H1 (cell line): ENCODE results near the gene MTMR8. TPM values are rescaled to one million over a fixed set of nuclear protein-coding genes. Genes with fewer than 3 reads are reported as not detected.

Source experiments
- CTCF ChIA-PET: fragments of 300-600 bp; sonication (Branson Sonifier 250); formaldehyde crosslinking; loops from one replicate; lab custom pipeline; 2021; ENCODE audit not compliant: partially characterized antibody; lab: Charles Lee
- POLR2A ChIA-PET: fragments of 300-600 bp; sonication (Branson Sonifier 250); formaldehyde crosslinking; loops from one replicate; lab custom pipeline; 2021; ENCODE audit warnings: inconsistent platforms; ENCODE audit not compliant: partially characterized antibody; lab: Charles Lee
- DNase-seq, 2 experiments: peaks; one replicate each; pipeline versions ENCODE4 v3.0.0 to v3.0.0-alpha.2; 2010 to 2022; ENCODE audit warnings: low spot score in 2 of 2, low read depth in 1 of 2, mixed read lengths in 1 of 2
- FAIRE-seq: peaks from 2 replicates; lab custom pipeline; 2011; peaks lifted over from hg19 to GRCh38; lab: Jason Lieb, UNC
- H2AFZ ChIP-seq: 2 replicates; pipeline ENCODE4 v1.8.1; 2012; ENCODE audit warnings: low read length, inconsistent platforms
- H2AK5ac ChIP-seq: 2 replicates; pipeline ENCODE4 v1.6.1; 2013; ENCODE audit warnings: low read depth, low read length
- H2BK120ac ChIP-seq: replicated peaks from 2 replicates; pipeline ENCODE3; 2013; ENCODE audit warnings: low read depth, low read length, inconsistent platforms
- H2BK12ac ChIP-seq: 2 replicates; pipeline ENCODE4 v1.6.1; 2013; ENCODE audit warnings: low read depth, low read length
- H2BK15ac ChIP-seq: 2 replicates; pipeline ENCODE4 v1.6.1; 2013; ENCODE audit warnings: low read length
- H2BK20ac ChIP-seq: 2 replicates; pipeline ENCODE4 v1.6.1; 2013; ENCODE audit warnings: low read length
- H2BK5ac ChIP-seq: 2 replicates; pipeline ENCODE4 v1.6.1; 2013; ENCODE audit warnings: low read depth, low read length
- H3K14ac ChIP-seq: 2 replicates; pipeline ENCODE4 v1.6.1; 2013; ENCODE audit warnings: inconsistent platforms; ENCODE audit not compliant: insufficient read length
- H3K18ac ChIP-seq: 2 replicates; pipeline ENCODE4 v1.6.1; 2013; ENCODE audit warnings: low read length; ENCODE audit errors: extremely low read depth
- H3K23ac ChIP-seq: 2 replicates; pipeline ENCODE4 v1.6.1; 2013; ENCODE audit warnings: inconsistent platforms; ENCODE audit not compliant: insufficient read length
- H3K23me2 ChIP-seq: 2 replicates; pipeline ENCODE4 v1.6.1; 2013; ENCODE audit warnings: low read depth, low read length
- H3K27ac ChIP-seq: 2 replicates; pipeline ENCODE4 v1.6.1; 2011; ENCODE audit warnings: low read depth, low read length, inconsistent platforms
- H3K27me3 ChIP-seq, 4 experiments: replicated peaks in 1 of 4; 1 replicate in 1 of 4; 2 replicates in 3 of 4; pipeline versions ENCODE4 v1.6.1 to v1.8.1; 2011 to 2013; ENCODE audit warnings: low read length in 3 of 4, mild to moderate bottlenecking in 3 of 4, inconsistent platforms in 2 of 4, mixed read lengths in 2 of 4, moderate library complexity in 1 of 4; ENCODE audit not compliant: control insufficient read depth in 3 of 4, insufficient read depth in 3 of 4; ENCODE audit errors: extremely low read depth in 1 of 4
- H3K36me3 ChIP-seq, 4 experiments: 2 replicates each; pipeline versions ENCODE4 v1.6.1 to v1.8.1; 2011 to 2013; ENCODE audit warnings: mild to moderate bottlenecking in 4 of 4, low read length in 3 of 4, moderate library complexity in 2 of 4, control low read depth in 1 of 4, inconsistent platforms in 1 of 4; ENCODE audit not compliant: insufficient read depth in 4 of 4, control insufficient read depth in 2 of 4
- H3K4ac ChIP-seq: replicated peaks from 2 replicates; pipeline ENCODE3; 2013; ENCODE audit warnings: low read length, low read depth, mixed read lengths, inconsistent platforms; ENCODE audit not compliant: insufficient read length
- H3K4me1 ChIP-seq, 4 experiments: replicated peaks in 1 of 4; 1 replicate in 1 of 4; 2 replicates in 3 of 4; pipeline versions ENCODE4 v1.6.1 to v1.8.1; 2011 to 2013; ENCODE audit warnings: low read length in 3 of 4, inconsistent platforms in 2 of 4, mixed read lengths in 1 of 4; ENCODE audit not compliant: insufficient read depth in 4 of 4, control insufficient read depth in 3 of 4
- H3K4me2 ChIP-seq, 2 experiments: 2 replicates each; pipeline versions ENCODE4 v1.6.1 to v1.8.1; 2011 to 2013; ENCODE audit warnings: low read depth in 2 of 2, low read length in 2 of 2, control low read depth in 1 of 2, inconsistent platforms in 1 of 2, mild to moderate bottlenecking in 1 of 2; ENCODE audit not compliant: insufficient read depth in 1 of 2
- H3K4me3 ChIP-seq, 4 experiments: fragments of 200-600, 300-600 bp in 1 of 4; sonication (generic), shearing (Covaris generic), sonication (Bioruptor Twin) in 1 of 4; 2 replicates each; pipeline versions ENCODE4 v1.5.1 to v1.8.1; 2011 to 2016; ENCODE audit warnings: low read length in 4 of 4, low read depth in 3 of 4, control low read depth in 2 of 4, inconsistent platforms in 2 of 4, mild to moderate bottlenecking in 2 of 4, mixed read lengths in 1 of 4, moderate library complexity in 1 of 4; ENCODE audit not compliant: insufficient read depth in 2 of 4; ENCODE audit errors: extremely low read depth in 1 of 4
- H3K56ac ChIP-seq: replicated peaks from 2 replicates; pipeline ENCODE3; 2013; ENCODE audit warnings: low read depth, mild to moderate bottlenecking, mixed read lengths, low read length, inconsistent platforms; ENCODE audit not compliant: insufficient read length
- H3K79me1 ChIP-seq: 2 replicates; pipeline ENCODE4 v1.6.1; 2013; ENCODE audit warnings: low read depth, low read length, control low read depth
- H3K79me2 ChIP-seq, 2 experiments: 2 replicates each; pipeline versions ENCODE4 v1.6.1 to v1.8.1; 2012 to 2013; ENCODE audit warnings: low read length in 2 of 2, mild to moderate bottlenecking in 2 of 2, inconsistent platforms in 1 of 2; ENCODE audit not compliant: insufficient read depth in 2 of 2, control insufficient read depth in 1 of 2
- H3K9ac ChIP-seq, 4 experiments: replicated peaks in 1 of 4; 1 replicate in 1 of 4; 2 replicates in 3 of 4; pipeline versions ENCODE4 v1.6.1 to v1.8.1; 2011 to 2013; ENCODE audit warnings: low read depth in 3 of 4, low read length in 3 of 4, control low read depth in 2 of 4, mild to moderate bottlenecking in 2 of 4, moderate library complexity in 2 of 4, inconsistent platforms in 1 of 4; ENCODE audit errors: extremely low read depth in 1 of 4
- H3K9me3 ChIP-seq, 2 experiments: 2 replicates each; pipeline versions ENCODE4 v1.6.1 to v1.8.1; 2012 to 2013; ENCODE audit warnings: mild to moderate bottlenecking in 2 of 2, moderate library complexity in 2 of 2, control low read depth in 1 of 2, inconsistent platforms in 1 of 2, low read depth in 1 of 2, low read length in 1 of 2, mixed read lengths in 1 of 2; ENCODE audit not compliant: insufficient read depth in 2 of 2
- H4K20me1 ChIP-seq, 2 experiments: replicated peaks in 1 of 2; 2 replicates each; pipeline versions ENCODE3 to v1.8.1; 2011 to 2013; ENCODE audit warnings: inconsistent platforms in 2 of 2, low read length in 2 of 2, mild to moderate bottlenecking in 1 of 2; ENCODE audit not compliant: insufficient read depth in 2 of 2, control insufficient read depth in 1 of 2
- H4K5ac ChIP-seq: 2 replicates; pipeline ENCODE4 v1.6.1; 2013; ENCODE audit warnings: low read length, low read depth, mixed read lengths, inconsistent platforms; ENCODE audit not compliant: insufficient read length
- H4K8ac ChIP-seq: 2 replicates; pipeline ENCODE4 v1.8.0; 2013; ENCODE audit warnings: mild to moderate bottlenecking, moderate library complexity, low read length, inconsistent platforms; ENCODE audit not compliant: insufficient read depth; ENCODE audit errors: extremely low read depth
- H4K91ac ChIP-seq: replicated peaks from 2 replicates; pipeline ENCODE3; 2013; ENCODE audit warnings: low read length, mixed read lengths, inconsistent platforms; ENCODE audit not compliant: insufficient read length
- ASH2L ChIP-seq: fragments of 200-600, 300-600 bp; sonication (generic); IDR thresholded peaks from one replicate; pipeline ENCODE4 v1.7.1; 2017; ENCODE audit warnings: low read length
- NRF1 ChIP-seq: IDR thresholded peaks from 2 replicates; pipeline ENCODE4 v1.6.1; 2011; ENCODE audit warnings: mild to moderate bottlenecking, low read depth, low read length, improper control_type of control experiment
- POU5F1 ChIP-seq: IDR thresholded peaks from 2 replicates; pipeline ENCODE4 v1.6.1; 2011; ENCODE audit warnings: low read depth, mild to moderate bottlenecking, low read length, moderate library complexity
- RFX5 ChIP-seq: IDR thresholded peaks from 2 replicates; pipeline ENCODE4 v1.6.1; 2011; ENCODE audit warnings: low read depth, low read length, improper control_type of control experiment, borderline replicate concordance
- SIN3A ChIP-seq, 2 experiments: IDR thresholded peaks in 1 of 2; conservative IDR thresholded peaks in 1 of 2; 2 replicates each; pipeline ENCODE4 v1.6.1; 2011 to 2012; ENCODE audit warnings: low read length in 2 of 2, improper control_type of control experiment in 1 of 2, low read depth in 1 of 2, mild to moderate bottlenecking in 1 of 2
- SP1 ChIP-seq: IDR thresholded peaks from 2 replicates; pipeline ENCODE4 v1.6.1; 2011; ENCODE audit warnings: low read depth, low read length
- TAF7 ChIP-seq: optimal IDR thresholded peaks from 2 replicates; pipeline ENCODE3; 2011; ENCODE audit warnings: low read depth, mild to moderate bottlenecking, inconsistent platforms, low read length, moderate library complexity, borderline replicate concordance
- WGBS, 2 experiments: shearing (Covaris generic) in 1 of 2; methylation state at CpG; one replicate each; pipeline versions ENCODE4 v1.1.6 to v1.1.7; 2013 to 2015; ENCODE audit warnings: low lambda C conversion rate in 2 of 2, mixed read lengths in 2 of 2, inconsistent platforms in 1 of 2, low coverage in 1 of 2, missing lambda C conversion rate in 1 of 2; ENCODE audit not compliant: insufficient replicate concordance in 2 of 2, insufficient coverage in 1 of 2, insufficient read length in 1 of 2; ENCODE audit errors: extremely low coverage in 1 of 2, missing lambda C conversion rate in 1 of 2; 5-methylcytosine and 5-hydroxymethylcytosine counted together
- polyA plus RNA-seq, 7 experiments: library from polyadenylated mRNA; depleted of rRNA in 3 of 7; stranded (reverse) in 5 of 7; unstranded in 2 of 7; fragments of >200 nt in 5 of 7; fragments of 200-250 nt in 2 of 7; gene quantifications; 1 replicate in 5 of 7; 2 replicates in 1 of 7; 4 replicates in 1 of 7; pipeline versions ENCODE4 v1.2.1 to v1.2.3, GENCODE V29; 2011 to 2013; ENCODE audit warnings: missing spikeins in 2 of 7, mixed read lengths in 2 of 7
- total RNA-seq: library from RNA; stranded (reverse); fragmentation: NEBNext Ultra II Directional; extraction: Animal tissue kit (Norgen Biotek cat#: 25700); gene quantifications from 2 replicates; pipeline ENCODE4 v1.2.1, GENCODE V29; 2021

Gene MTMR8
- total and polyA plus RNA-seq, 2 of the 8 experiments (the other 6 are each of a cell fraction or from before 2014, with no cell fraction given): 1.3 to 6.3 TPM

DNA sequence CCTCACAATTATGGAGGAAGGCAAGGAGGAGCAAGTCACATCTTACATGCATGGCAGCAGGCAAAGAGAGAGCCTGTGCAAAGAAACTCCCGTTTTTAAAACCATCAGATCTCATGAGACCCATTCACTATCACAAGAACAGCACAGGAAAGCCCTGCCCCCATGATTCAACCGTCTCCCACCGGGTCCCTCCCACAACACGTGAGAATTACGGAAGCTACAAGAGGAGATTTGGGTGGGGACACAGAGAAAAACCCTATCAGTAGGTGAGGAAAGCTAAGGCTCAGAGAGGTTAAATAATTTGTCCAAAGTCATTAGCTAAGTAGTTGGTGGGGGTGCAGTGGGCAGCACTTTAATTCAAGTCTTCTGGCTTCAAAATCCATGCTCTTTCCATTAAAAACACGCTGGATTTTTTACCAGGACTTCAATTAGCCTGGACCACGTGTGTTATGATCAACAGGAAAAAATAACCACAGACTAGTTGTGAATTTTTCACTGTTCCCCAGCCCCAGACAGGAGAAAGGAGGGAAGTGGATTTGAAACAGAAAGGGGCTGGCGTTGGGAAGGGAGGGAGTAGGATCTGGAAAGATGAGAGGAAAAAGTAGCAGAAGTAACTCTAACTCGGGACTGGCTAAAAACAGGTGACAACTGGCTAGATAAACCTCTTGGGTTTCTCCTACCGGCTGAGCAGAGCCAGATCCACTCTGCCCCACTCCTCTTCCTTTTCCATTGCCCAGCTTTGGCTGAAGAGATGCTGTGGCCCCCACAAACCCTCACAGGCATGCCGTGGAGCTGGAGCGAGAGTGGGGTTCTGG is 986 bp downstream of the MTMR8 start:
- no peak overlapping the region; the same call in 1 of the 2 replicates for H2AFZ ChIP-seq
- CTCF ChIA-PET: no interaction called here
- peak; percentile 60 for FAIRE-seq

More for the DNA sequence above, 986 bp downstream of the MTMR8 start:
- Histone ChIP-seq H3K18ac (no peak overlapping the region; the same call in 1 of the 2 replicates), H2BK120ac (no peak overlapping the region), H3K79me2 (peaks cover 0 to 4% of the 10 kb centered on the region in 2 experiments; a peak in 1 of 4 replicates), H3K9me3 (no peaks in the 10 kb centered on the region), H4K91ac (no peak overlapping the region), H3K4me2 (peak overlapping the region; percentile 73 to 87), H2BK5ac (no peak overlapping the region; the same call in 1 of the 2 replicates), H3K36me3 (no peaks in the 10 kb centered on the region), H3K79me1 (no peaks in the 10 kb centered on the region), H3K23me2 (peaks cover 5% of the 10 kb centered on the region; the same call in 1 of the 2 replicates), H4K8ac (peak overlapping the region; percentile 75; the same call in 1 of the 2 replicates), H2BK20ac (no peak overlapping the region), H4K20me1 (no peaks in the 10 kb centered on the region), H3K9ac (peak overlapping the region in 1 of 4 experiments; percentile 28; a peak in 1 of 7 replicates), H2BK12ac (no peak overlapping the region; the same call in 1 of the 2 replicates), H3K27me3 (no peaks in the 10 kb centered on the region), H4K5ac (no peak overlapping the region), H3K4ac (no peak overlapping the region), H3K56ac (no peak overlapping the region), H3K4me3 (peak overlapping the region; percentile 52 to 77 (median 64)), H2AK5ac (no peak overlapping the region), H3K14ac (no peak overlapping the region), H3K23ac (no peak overlapping the region), H3K27ac (no peak overlapping the region), H3K4me1 (peaks cover 0 to 3% (median 0%) of the 10 kb centered on the region in 4 experiments; a peak in 1 of 7 replicates), H2BK15ac (no peak overlapping the region)
- no peak for TF ChIP-seq SIN3A (conservative IDR thresholded peaks at IDR 0.05 in 1 of 2, IDR thresholded peaks at IDR 0.05 in 1 of 2; ENCODE audit: low read depth in 1 of 2, low read length in 2 of 2)
- TF ChIP-seq RFX5: no peak
- no peak for TF ChIP-seq POU5F1
- no peak for TF ChIP-seq NRF1
- no peak for TF ChIP-seq TAF7
- TF ChIP-seq SP1: no peak
- no peak for TF ChIP-seq ASH2L
- POLR2A ChIA-PET: no interaction called here
- 21% methylated on average over 7 of the region's 12 CpGs; no CpG with 5 or more reads in 1 of the 2 experiments for WGBS, 2 experiments
- DNase-seq: no peak
